ENCODE measurements around the gene MAP3K3. TPM values are rescaled to one million over a fixed set of nuclear protein-coding genes. Genes with fewer than 3 reads are reported as not detected.

The MAP3K3 gene
- total and polyA plus RNA-seq, 9 of the 15 experiments (the other 6 are each of a cell fraction or from before 2014, with no cell fraction given) = 0.69 to 16.5 (median 12.1) TPM

GRCh38 chr17:63621684-63622573 lies at the start of gene MAP3K3 (continued):
- TF ChIP-seq FOXP4 (CRISPR knock-in tag; IDR thresholded peaks at IDR 0.05; ENCODE audit: borderline replicate concordance) (no peak; the same call in 1 of the 2 replicates), TSC22D4 (tag; IDR thresholded peaks at IDR 0.05) (no peak), ARID1B (IDR thresholded peaks at IDR 0.05) (no peak), MTA1 (IDR thresholded peaks at IDR 0.05; ENCODE audit: borderline replicate concordance) (no peak), POU5F1 (IDR thresholded peaks at IDR 0.05; ENCODE audit: borderline replicate concordance, low read depth, low read length, partially characterized antibody) (no peak), ZNF212 (CRISPR knock-in tag; IDR thresholded peaks at IDR 0.05) (no peak), CTCFL (IDR thresholded peaks at IDR 0.05; ENCODE audit: borderline replicate concordance, insufficient read depth, low read depth, low read length, poor library complexity, severe bottlenecking) (peak; percentile 44), SMAD2 (IDR thresholded peaks at IDR 0.05; ENCODE audit: low read depth, low read length) (no peak), POLR3G (IDR thresholded peaks at IDR 0.05; ENCODE audit: extremely low read depth, insufficient read length, insufficient replicate concordance) (no peak), ZNF124 (CRISPR knock-in tag; IDR thresholded peaks at IDR 0.05) (no peak), CTBP1 (IDR thresholded peaks at IDR 0.05; ENCODE audit: borderline replicate concordance) (peak; percentile 99)
- TF ChIP-seq, protein P1, sequence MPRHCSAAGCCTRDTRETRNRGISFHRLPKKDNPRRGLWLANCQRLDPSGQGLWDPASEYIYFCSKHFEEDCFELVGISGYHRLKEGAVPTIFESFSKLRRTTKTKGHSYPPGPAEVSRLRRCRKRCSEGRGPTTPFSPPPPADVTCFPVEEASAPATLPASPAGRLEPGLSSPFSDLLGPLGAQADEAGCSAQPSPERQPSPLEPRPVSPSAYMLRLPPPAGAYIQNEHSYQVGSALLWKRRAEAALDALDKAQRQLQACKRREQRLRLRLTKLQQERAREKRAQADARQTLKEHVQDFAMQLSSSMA (CRISPR knock-in tag; IDR thresholded peaks at IDR 0.05) = no peak
- TF ChIP-seq, protein P2, sequence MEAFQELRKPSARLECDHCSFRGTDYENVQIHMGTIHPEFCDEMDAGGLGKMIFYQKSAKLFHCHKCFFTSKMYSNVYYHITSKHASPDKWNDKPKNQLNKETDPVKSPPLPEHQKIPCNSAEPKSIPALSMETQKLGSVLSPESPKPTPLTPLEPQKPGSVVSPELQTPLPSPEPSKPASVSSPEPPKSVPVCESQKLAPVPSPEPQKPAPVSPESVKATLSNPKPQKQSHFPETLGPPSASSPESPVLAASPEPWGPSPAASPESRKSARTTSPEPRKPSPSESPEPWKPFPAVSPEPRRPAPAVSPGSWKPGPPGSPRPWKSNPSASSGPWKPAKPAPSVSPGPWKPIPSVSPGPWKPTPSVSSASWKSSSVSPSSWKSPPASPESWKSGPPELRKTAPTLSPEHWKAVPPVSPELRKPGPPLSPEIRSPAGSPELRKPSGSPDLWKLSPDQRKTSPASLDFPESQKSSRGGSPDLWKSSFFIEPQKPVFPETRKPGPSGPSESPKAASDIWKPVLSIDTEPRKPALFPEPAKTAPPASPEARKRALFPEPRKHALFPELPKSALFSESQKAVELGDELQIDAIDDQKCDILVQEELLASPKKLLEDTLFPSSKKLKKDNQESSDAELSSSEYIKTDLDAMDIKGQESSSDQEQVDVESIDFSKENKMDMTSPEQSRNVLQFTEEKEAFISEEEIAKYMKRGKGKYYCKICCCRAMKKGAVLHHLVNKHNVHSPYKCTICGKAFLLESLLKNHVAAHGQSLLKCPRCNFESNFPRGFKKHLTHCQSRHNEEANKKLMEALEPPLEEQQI (IDR thresholded peaks at IDR 0.05) = no peak
- TF ChIP-seq, protein P3, sequence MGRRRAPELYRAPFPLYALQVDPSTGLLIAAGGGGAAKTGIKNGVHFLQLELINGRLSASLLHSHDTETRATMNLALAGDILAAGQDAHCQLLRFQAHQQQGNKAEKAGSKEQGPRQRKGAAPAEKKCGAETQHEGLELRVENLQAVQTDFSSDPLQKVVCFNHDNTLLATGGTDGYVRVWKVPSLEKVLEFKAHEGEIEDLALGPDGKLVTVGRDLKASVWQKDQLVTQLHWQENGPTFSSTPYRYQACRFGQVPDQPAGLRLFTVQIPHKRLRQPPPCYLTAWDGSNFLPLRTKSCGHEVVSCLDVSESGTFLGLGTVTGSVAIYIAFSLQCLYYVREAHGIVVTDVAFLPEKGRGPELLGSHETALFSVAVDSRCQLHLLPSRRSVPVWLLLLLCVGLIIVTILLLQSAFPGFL (CRISPR knock-in tag; IDR thresholded peaks at IDR 0.05) = no peak
- TF ChIP-seq, protein P4, sequence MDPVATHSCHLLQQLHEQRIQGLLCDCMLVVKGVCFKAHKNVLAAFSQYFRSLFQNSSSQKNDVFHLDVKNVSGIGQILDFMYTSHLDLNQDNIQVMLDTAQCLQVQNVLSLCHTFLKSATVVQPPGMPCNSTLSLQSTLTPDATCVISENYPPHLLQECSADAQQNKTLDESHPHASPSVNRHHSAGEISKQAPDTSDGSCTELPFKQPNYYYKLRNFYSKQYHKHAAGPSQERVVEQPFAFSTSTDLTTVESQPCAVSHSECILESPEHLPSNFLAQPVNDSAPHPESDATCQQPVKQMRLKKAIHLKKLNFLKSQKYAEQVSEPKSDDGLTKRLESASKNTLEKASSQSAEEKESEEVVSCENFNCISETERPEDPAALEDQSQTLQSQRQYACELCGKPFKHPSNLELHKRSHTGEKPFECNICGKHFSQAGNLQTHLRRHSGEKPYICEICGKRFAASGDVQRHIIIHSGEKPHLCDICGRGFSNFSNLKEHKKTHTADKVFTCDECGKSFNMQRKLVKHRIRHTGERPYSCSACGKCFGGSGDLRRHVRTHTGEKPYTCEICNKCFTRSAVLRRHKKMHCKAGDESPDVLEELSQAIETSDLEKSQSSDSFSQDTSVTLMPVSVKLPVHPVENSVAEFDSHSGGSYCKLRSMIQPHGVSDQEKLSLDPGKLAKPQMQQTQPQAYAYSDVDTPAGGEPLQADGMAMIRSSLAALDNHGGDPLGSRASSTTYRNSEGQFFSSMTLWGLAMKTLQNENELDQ (CRISPR knock-in tag; IDR thresholded peaks at IDR 0.05; ENCODE audit: borderline replicate concordance) = no peak
